Measurements from ENCODE around the gene CAMK2A.

DNA sequence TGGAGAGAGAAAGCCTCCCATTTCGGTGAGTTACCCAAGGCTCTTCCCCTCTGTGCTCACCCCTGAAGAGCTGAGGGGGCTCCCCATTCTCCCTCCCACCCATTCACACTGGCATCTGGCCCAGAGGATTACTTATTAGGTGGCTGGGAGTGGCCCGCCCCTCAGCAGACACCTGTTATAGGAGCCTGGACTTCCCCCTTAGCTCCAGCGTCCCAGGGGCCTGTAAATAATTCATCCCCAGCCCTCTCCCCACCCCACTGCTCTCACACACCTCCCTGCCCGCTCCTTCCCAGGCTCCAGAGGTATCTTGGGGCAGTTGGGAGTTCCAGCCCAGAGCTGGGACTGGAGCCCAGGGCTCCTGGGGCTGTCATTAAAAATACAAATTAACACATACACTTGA lies 111.3 kb downstream of the CAMK2A start:
- TF ChIP-seq, protein P1, sequence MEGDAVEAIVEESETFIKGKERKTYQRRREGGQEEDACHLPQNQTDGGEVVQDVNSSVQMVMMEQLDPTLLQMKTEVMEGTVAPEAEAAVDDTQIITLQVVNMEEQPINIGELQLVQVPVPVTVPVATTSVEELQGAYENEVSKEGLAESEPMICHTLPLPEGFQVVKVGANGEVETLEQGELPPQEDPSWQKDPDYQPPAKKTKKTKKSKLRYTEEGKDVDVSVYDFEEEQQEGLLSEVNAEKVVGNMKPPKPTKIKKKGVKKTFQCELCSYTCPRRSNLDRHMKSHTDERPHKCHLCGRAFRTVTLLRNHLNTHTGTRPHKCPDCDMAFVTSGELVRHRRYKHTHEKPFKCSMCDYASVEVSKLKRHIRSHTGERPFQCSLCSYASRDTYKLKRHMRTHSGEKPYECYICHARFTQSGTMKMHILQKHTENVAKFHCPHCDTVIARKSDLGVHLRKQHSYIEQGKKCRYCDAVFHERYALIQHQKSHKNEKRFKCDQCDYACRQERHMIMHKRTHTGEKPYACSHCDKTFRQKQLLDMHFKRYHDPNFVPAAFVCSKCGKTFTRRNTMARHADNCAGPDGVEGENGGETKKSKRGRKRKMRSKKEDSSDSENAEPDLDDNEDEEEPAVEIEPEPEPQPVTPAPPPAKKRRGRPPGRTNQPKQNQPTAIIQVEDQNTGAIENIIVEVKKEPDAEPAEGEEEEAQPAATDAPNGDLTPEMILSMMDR (IDR thresholded peaks at IDR 0.05), result no peak
- no peak for TF ChIP-seq POLR2A (IDR thresholded peaks at IDR 0.05)
- no peak for TF ChIP-seq POLR2AphosphoS5 (IDR thresholded peaks at IDR 0.05)

Data from upper lobe of left lung (tissue), 4 donors.